ENCODE results near the gene UNC45A.

GRCh38 chr15:90962021-90962420, 26.9 kb downstream of the UNC45A start:
- TF ChIP-seq POLR2A (IDR thresholded peaks at IDR 0.05) (no peak), CTCF (IDR thresholded peaks at IDR 0.05) (no peak)
